SK-N-SH (cell line): ENCODE measurements around the gene STAT5B. TPM values are rescaled to one million over a fixed set of nuclear protein-coding genes. Genes with fewer than 3 reads are reported as not detected.

ENCODE experiments used
- CTCF ChIA-PET: fragments of 300-600, 350-600 bp; formaldehyde crosslinking; extraction: SDS; loops from one replicate; lab custom pipeline; 2021; lab: Yijun Ruan, JAX
- POLR2A ChIA-PET: fragments of 350-600 bp; sonication (Branson Sonifier 250); formaldehyde crosslinking; extraction: SDS; loops from one replicate; lab custom pipeline; 2020; ENCODE audit warnings: antibody characterized with exemption, inconsistent platforms; lab: Yijun Ruan, JAX
- DNase-seq: peaks from one replicate; pipeline ENCODE4 v3.0.0; 2012
- H2AFZ ChIP-seq: fragments of 200-600 bp; sonication (generic); 2 replicates; pipeline ENCODE4 v1.8.1; 2016; ENCODE audit warnings: antibody characterized with exemption, mild to moderate bottlenecking, low read depth
- H3F3A ChIP-seq: fragments of 200-600 bp; sonication (generic); replicated peaks from 2 replicates; pipeline ENCODE3; 2016; ENCODE audit warnings: antibody characterized with exemption, mild to moderate bottlenecking; ENCODE audit not compliant: insufficient read depth
- H3K27ac ChIP-seq, 2 experiments: fragments of 200-500 bp in 1 of 2; fragments of 200-600 bp in 1 of 2; sonication (Bioruptor generic) in 1 of 2; sonication (generic), shearing (Covaris generic) in 1 of 2; 2 replicates each; pipeline versions ENCODE4 v1.5.1 to v1.6.1; 2014 to 2016; ENCODE audit warnings: low read depth in 2 of 2, inconsistent platforms in 1 of 2, low read length in 1 of 2, mild to moderate bottlenecking in 1 of 2, mixed read lengths in 1 of 2
- H3K27me3 ChIP-seq: fragments of 200-600 bp; sonication (generic), shearing (Covaris generic); 2 replicates; pipeline ENCODE4 v1.6.1; 2016; ENCODE audit warnings: mixed run types; ENCODE audit not compliant: insufficient read depth
- H3K36me3 ChIP-seq, 2 experiments: fragments of 200-500 bp in 1 of 2; fragments of 200-600 bp in 1 of 2; sonication (Bioruptor generic) in 1 of 2; sonication (generic) in 1 of 2; replicated peaks in 1 of 2; 2 replicates each; pipeline versions ENCODE3 to v1.5.1; 2014 to 2016; ENCODE audit warnings: low read length in 1 of 2, mild to moderate bottlenecking in 1 of 2; ENCODE audit not compliant: insufficient read depth in 2 of 2, control insufficient read depth in 1 of 2
- H3K4me1 ChIP-seq, 2 experiments: fragments of 200-500 bp in 1 of 2; fragments of 200-600 bp in 1 of 2; sonication (Bioruptor generic) in 1 of 2; sonication (generic), shearing (Covaris generic) in 1 of 2; 2 replicates each; pipeline versions ENCODE4 v1.5.1 to v1.6.1; 2014 to 2016; ENCODE audit warnings: low read depth in 1 of 2, low read length in 1 of 2, mixed run types in 1 of 2; ENCODE audit not compliant: insufficient read depth in 2 of 2, control insufficient read depth in 1 of 2
- H3K4me2 ChIP-seq: fragments of 200-600 bp; sonication (generic), shearing (Covaris generic); 2 replicates; pipeline ENCODE4 v1.6.1; 2017; ENCODE audit warnings: mixed run types
- H3K4me3 ChIP-seq, 2 experiments: fragments of 200-500 bp in 1 of 2; fragments of 200-600 bp in 1 of 2; sonication (Bioruptor generic) in 1 of 2; sonication (generic), shearing (Covaris generic) in 1 of 2; 2 replicates each; pipeline versions ENCODE4 v1.5.1 to v1.8.1; 2014 to 2016; ENCODE audit warnings: low read depth in 2 of 2, inconsistent platforms in 1 of 2, low read length in 1 of 2, mild to moderate bottlenecking in 1 of 2, mixed read lengths in 1 of 2, moderate library complexity in 1 of 2
- H3K79me2 ChIP-seq: fragments of 200-600 bp; sonication (generic); 2 replicates; pipeline ENCODE4 v1.8.1; 2017; ENCODE audit warnings: mild to moderate bottlenecking; ENCODE audit not compliant: insufficient read depth
- H3K9ac ChIP-seq: fragments of 200-600 bp; sonication (generic); 2 replicates; pipeline ENCODE4 v1.6.1; 2017; ENCODE audit warnings: mixed run types
- H3K9me2 ChIP-seq: fragments of 200-600 bp; sonication (generic); 2 replicates; pipeline ENCODE4 v1.6.1; 2017; ENCODE audit warnings: mixed run types
- H3K9me3 ChIP-seq: fragments of 200-600 bp; sonication (generic); 2 replicates; pipeline ENCODE4 v1.6.1; 2017; ENCODE audit warnings: mixed run types, mild to moderate bottlenecking, moderate library complexity
- H4K20me1 ChIP-seq: fragments of 200-600 bp; sonication (generic); 2 replicates; pipeline ENCODE4 v1.6.1; 2017; ENCODE audit warnings: mild to moderate bottlenecking, mixed run types; ENCODE audit not compliant: insufficient read depth
- CHD2 ChIP-seq: fragments of 150-350 bp; IDR thresholded peaks from 2 replicates; pipeline ENCODE4 v1.6.1; 2018; ENCODE audit warnings: low read length; ENCODE audit not compliant: partially characterized antibody
- FOXM1 ChIP-seq: IDR thresholded peaks from 2 replicates; pipeline ENCODE4 v1.4.0; 2012; ENCODE audit warnings: low read depth, mild to moderate bottlenecking
- GABPA ChIP-seq: IDR thresholded peaks from 2 replicates; pipeline ENCODE4 v1.4.0; 2012; ENCODE audit warnings: low read depth, mild to moderate bottlenecking
- GATA2 ChIP-seq: sonication (generic); formaldehyde crosslinking; IDR thresholded peaks from 2 replicates; pipeline ENCODE4 v1.5.0; 2020; ENCODE audit warnings: mild to moderate bottlenecking, missing genetic modification reagents
- MEF2A ChIP-seq: IDR thresholded peaks from 2 replicates; pipeline ENCODE4 v1.4.0; 2012; ENCODE audit warnings: low read depth, borderline replicate concordance
- NRF1 ChIP-seq: IDR thresholded peaks from 2 replicates; pipeline ENCODE4 v1.6.1; 2012; ENCODE audit warnings: low read depth, mild to moderate bottlenecking, low read length
- PBX3 ChIP-seq: IDR thresholded peaks from 2 replicates; pipeline ENCODE4; 2012
- RCOR1 ChIP-seq: fragments of 150-350 bp; IDR thresholded peaks from 2 replicates; pipeline ENCODE4 v1.6.1; 2017; ENCODE audit warnings: antibody characterized with exemption, low read length
- TAF1 ChIP-seq: IDR thresholded peaks from 2 replicates; pipeline ENCODE4 v1.6.1; 2012; ENCODE audit warnings: low read depth, mild to moderate bottlenecking, low read length, moderate library complexity, borderline replicate concordance
- TCF12 ChIP-seq: IDR thresholded peaks from 2 replicates; pipeline ENCODE4 v1.4.0; 2012
- USF2 ChIP-seq: fragments of 150-350 bp; IDR thresholded peaks from 2 replicates; pipeline ENCODE4 v1.6.1; 2017; ENCODE audit warnings: antibody characterized with exemption, low read length, low read depth, borderline replicate concordance
- WGBS: methylation state at CpG from one replicate; pipeline ENCODE4 v1.1.6; 2017; ENCODE audit warnings: low lambda C conversion rate; 5-methylcytosine and 5-hydroxymethylcytosine counted together
- polyA plus RNA-seq, 3 experiments: library from polyadenylated mRNA; depleted of rRNA; stranded (reverse); fragments of >200 nt; gene quantifications; 2 replicates each; pipeline ENCODE4 v1.2.3, GENCODE V29; 2012
- TF ChIP-seq, protein P1 (sequence below): fragments of 200-600 bp; sonication (generic); IDR thresholded peaks from 2 replicates; pipeline ENCODE4 v1.6.1; 2017; ENCODE audit warnings: antibody characterized with exemption, mild to moderate bottlenecking, moderate library complexity
- TF ChIP-seq, protein P2 (sequence below): fragments of 150-350 bp; IDR thresholded peaks from 2 replicates; pipeline ENCODE4 v1.6.1; 2016; ENCODE audit warnings: mild to moderate bottlenecking, low read depth, low read length

The STAT5B gene
- polyA plus RNA-seq, 1 of the 3 experiments (the other 2 are of a cell fraction): 23.6 TPM

DNA sequence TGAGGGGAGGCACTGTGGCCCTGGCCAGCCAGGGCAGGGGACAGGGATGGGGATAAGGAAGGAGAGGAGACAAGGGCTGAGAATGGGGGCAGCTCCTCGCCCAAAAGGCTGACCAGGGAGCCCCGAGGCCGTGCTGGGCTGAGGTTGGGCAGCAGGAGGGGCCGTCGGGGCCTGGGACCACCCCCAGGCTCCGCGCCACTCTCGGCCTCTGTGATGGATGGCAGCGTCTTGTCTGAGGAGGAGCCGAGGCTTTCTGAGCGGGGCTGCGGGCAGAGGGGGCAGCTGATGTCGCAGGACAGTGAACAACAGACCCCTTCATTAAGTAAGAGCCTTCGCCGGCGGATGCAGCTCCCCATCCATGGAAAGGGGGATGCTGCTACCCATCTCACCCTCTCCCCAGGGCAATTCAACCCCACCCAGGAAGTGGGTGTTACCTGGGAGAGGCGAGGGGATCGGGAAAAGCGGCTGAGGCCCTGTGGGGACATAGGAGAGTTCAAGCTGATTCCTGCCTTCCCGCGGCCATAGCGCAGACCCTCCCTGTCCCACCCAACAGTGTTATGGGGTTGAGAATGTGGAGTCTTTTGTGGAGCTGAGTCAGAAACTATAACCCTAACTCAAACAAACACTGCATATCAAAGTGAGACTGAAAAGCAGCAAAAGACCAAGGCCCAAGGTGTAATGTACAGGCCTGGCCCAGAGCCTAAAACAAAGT is 112.3 kb downstream of the STAT5B start:
- 85% methylated on average over 22 of the region's 22 CpGs for WGBS
- POLR2A ChIA-PET: no interaction called here

DNA sequence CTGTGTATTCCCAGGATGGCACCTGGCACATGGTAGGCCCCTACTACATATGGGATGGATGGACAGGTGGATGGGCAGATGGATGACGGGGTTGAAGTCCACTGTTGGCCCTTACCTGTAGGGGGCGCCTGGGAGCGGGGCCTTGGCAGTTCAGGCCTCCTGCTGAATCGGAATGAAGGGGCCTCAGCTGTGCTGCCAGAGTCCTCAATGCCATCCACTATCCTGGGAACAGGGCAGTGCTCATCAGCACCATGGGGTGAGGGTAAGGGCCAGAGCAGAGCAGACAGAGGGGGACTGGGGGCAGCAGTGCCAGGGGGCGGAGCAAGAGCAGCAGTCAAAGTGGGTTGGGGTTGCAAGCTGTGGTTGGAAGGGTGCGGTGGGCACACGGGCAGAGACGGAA is 113.1 kb downstream of the STAT5B start:
- no peaks in the 10 kb centered on the region for H3F3A ChIP-seq
- H2AFZ ChIP-seq: no peak overlapping the region
- H3K4me2 ChIP-seq: no peak overlapping the region
- H3K27me3 ChIP-seq: no peaks in the 10 kb centered on the region
- peak; percentile 61 for DNase-seq
- H3K9me3 ChIP-seq: no peaks in the 10 kb centered on the region
- no peak overlapping the region for H3K27ac ChIP-seq
- 79% methylated on average over 5 of the region's 8 CpGs for WGBS
- H3K4me3 ChIP-seq: no peak overlapping the region
- POLR2A ChIA-PET: no interaction called here
- H4K20me1 ChIP-seq: no peaks in the 10 kb centered on the region
- H3K79me2 ChIP-seq: no peaks in the 10 kb centered on the region
- H3K36me3 ChIP-seq: no peaks in the 10 kb centered on the region
- H3K9me2 ChIP-seq: no peaks in the 10 kb centered on the region
- TF ChIP-seq CHD2: no peak
- TF ChIP-seq, protein P1, sequence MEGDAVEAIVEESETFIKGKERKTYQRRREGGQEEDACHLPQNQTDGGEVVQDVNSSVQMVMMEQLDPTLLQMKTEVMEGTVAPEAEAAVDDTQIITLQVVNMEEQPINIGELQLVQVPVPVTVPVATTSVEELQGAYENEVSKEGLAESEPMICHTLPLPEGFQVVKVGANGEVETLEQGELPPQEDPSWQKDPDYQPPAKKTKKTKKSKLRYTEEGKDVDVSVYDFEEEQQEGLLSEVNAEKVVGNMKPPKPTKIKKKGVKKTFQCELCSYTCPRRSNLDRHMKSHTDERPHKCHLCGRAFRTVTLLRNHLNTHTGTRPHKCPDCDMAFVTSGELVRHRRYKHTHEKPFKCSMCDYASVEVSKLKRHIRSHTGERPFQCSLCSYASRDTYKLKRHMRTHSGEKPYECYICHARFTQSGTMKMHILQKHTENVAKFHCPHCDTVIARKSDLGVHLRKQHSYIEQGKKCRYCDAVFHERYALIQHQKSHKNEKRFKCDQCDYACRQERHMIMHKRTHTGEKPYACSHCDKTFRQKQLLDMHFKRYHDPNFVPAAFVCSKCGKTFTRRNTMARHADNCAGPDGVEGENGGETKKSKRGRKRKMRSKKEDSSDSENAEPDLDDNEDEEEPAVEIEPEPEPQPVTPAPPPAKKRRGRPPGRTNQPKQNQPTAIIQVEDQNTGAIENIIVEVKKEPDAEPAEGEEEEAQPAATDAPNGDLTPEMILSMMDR: peak; percentile 51
- TF ChIP-seq FOXM1: no peak
- no peak overlapping the region for H3K9ac ChIP-seq
- peaks cover 0 to 6% of the 10 kb centered on the region in 2 experiments; a peak in 1 of 4 replicates for H3K4me1 ChIP-seq
- CTCF ChIA-PET: interaction anchor here (0.8 to 1.4 kb wide), 4 partner anchors 11 to 241 kb away, joined by 3 to 4 read pairs (median 4); partner anchors contain the start of gene KCNH4

More for the DNA sequence above, 112.3 kb downstream of the STAT5B start:
- H3K27me3 ChIP-seq: no peaks in the 10 kb centered on the region
- peaks cover 0 to 6% of the 10 kb centered on the region in 2 experiments; a peak in 1 of 4 replicates for H3K4me1 ChIP-seq
- no peak for DNase-seq
- H3K9me3 ChIP-seq: no peaks in the 10 kb centered on the region
- no peaks in the 10 kb centered on the region for H3F3A ChIP-seq
- no peaks in the 10 kb centered on the region for H3K9me2 ChIP-seq
- no peak overlapping the region for H3K4me3 ChIP-seq
- CTCF ChIA-PET: interaction anchor here (0.8 to 1.4 kb wide), 4 partner anchors 10 to 240 kb away, joined by 3 to 4 read pairs (median 4); partner anchors contain the start of gene KCNH4
- no peaks in the 10 kb centered on the region for H3K79me2 ChIP-seq
- TF ChIP-seq GATA2 (CRISPR knock-in tag) (no peak), PBX3 (no peak)
- no peak overlapping the region for H3K27ac ChIP-seq
- no peaks in the 10 kb centered on the region for H4K20me1 ChIP-seq
- H2AFZ ChIP-seq: no peak overlapping the region
- no peak overlapping the region for H3K4me2 ChIP-seq
- no peaks in the 10 kb centered on the region for H3K36me3 ChIP-seq
- H3K9ac ChIP-seq: no peak overlapping the region

DNA sequence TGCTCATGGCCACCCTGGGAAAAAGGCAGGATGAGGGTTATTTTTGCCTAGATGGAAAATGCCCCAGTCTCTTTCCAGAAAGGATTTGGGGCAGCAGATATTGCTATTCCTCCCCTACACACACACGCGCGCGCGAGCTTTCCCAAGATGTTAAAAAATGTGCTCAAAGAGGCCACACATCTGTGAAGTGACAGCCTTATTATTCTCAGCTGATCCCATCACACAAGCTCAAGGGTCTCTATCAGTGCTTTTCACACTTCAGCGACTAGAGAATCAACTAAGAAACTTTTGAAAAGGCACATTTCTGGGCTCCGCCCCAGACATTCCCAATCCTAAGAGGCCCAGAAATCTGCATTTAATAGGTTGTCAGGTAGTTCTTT is 115.7 kb downstream of the STAT5B start:
- 97% methylated on average over 7 of the region's 7 CpGs for WGBS
- TF ChIP-seq USF2 (no peak), TCF12 (no peak), RCOR1 (no peak), TAF1 (no peak), MEF2A (no peak), NRF1 (no peak), GABPA (no peak)
- TF ChIP-seq, protein P2, sequence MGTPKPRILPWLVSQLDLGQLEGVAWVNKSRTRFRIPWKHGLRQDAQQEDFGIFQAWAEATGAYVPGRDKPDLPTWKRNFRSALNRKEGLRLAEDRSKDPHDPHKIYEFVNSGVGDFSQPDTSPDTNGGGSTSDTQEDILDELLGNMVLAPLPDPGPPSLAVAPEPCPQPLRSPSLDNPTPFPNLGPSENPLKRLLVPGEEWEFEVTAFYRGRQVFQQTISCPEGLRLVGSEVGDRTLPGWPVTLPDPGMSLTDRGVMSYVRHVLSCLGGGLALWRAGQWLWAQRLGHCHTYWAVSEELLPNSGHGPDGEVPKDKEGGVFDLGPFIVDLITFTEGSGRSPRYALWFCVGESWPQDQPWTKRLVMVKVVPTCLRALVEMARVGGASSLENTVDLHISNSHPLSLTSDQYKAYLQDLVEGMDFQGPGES: no peak

More for the DNA sequence above, 115.7 kb downstream of the STAT5B start:
- H4K20me1 ChIP-seq: no peaks in the 10 kb centered on the region
- no peaks in the 10 kb centered on the region for H3F3A ChIP-seq
- no peaks in the 10 kb centered on the region for H3K36me3 ChIP-seq
- H3K9me2 ChIP-seq: no peaks in the 10 kb centered on the region
- no peaks in the 10 kb centered on the region for H3K27me3 ChIP-seq
- H3K4me2 ChIP-seq: no peak overlapping the region
- CTCF ChIA-PET: interaction anchor here (0.6 to 1.4 kb wide), 3 partner anchors 21 to 197 kb away, joined by 3 to 4 read pairs (median 3); no protein-coding TSS in a partner anchor
- H3K9me3 ChIP-seq: no peaks in the 10 kb centered on the region
- H3K79me2 ChIP-seq: no peaks in the 10 kb centered on the region
- POLR2A ChIA-PET: no interaction called here
- no peak for DNase-seq
- H2AFZ ChIP-seq: no peak overlapping the region
- peaks cover 0 to 12% of the 10 kb centered on the region in 2 experiments; a peak in 1 of 4 replicates for H3K4me1 ChIP-seq
- no peak overlapping the region for H3K27ac ChIP-seq
- no peak overlapping the region for H3K9ac ChIP-seq
- no peak overlapping the region for H3K4me3 ChIP-seq
